Body of pancreas (tissue), 4 donors: ENCODE measurements around the gene PCGF3. TPM values are rescaled to one million over a fixed set of nuclear protein-coding genes. Genes with fewer than 3 reads are reported as not detected.

ENCODE experiments used
- ATAC-seq: fragments of 150-250 bp; one replicate; pipeline ENCODE4 v1.9.1; 2016
- DNase-seq, 4 donors: peaks; one replicate each; pipeline ENCODE4 v3.0.0-alpha.2; 2019
- H3K27ac ChIP-seq, 4 donors: fragments of 200-600 bp; sonication (generic); 1 replicate in 3 of 4; 2 replicates in 1 of 4; pipeline versions ENCODE4 v1.5.1 to v1.6.1; 2016 to 2019; ENCODE audit warnings: mild to moderate bottlenecking in 1 of 4, mixed read lengths in 1 of 4, moderate library complexity in 1 of 4
- H3K27me3 ChIP-seq, 2 donors: fragments of 200-600 bp; sonication (generic); one replicate each; pipeline ENCODE4 v1.6.0; 2016; ENCODE audit warnings: mild to moderate bottlenecking in 1 of 2
- H3K36me3 ChIP-seq, 2 donors: fragments of 200-600 bp; sonication (generic); replicated peaks in 1 of 2; 2 replicates each; pipeline ENCODE4 v1.5.1; 2016; ENCODE audit warnings: low read depth in 2 of 2; ENCODE audit not compliant: insufficient read depth in 1 of 2
- H3K4me1 ChIP-seq: fragments of 200-600 bp; sonication (generic); one replicate; pipeline ENCODE4 v1.6.0; 2016
- H3K4me3 ChIP-seq, 2 donors: fragments of 200-600 bp; sonication (generic); 1 replicate in 1 of 2; 2 replicates in 1 of 2; pipeline ENCODE4 v1.5.1; 2016 to 2019
- H3K9me3 ChIP-seq, 3 donors: fragments of 200-600 bp; sonication (generic); 1 replicate in 2 of 3; 2 replicates in 1 of 3; pipeline ENCODE4 v1.5.1; 2016
- CTCF ChIP-seq, 7 experiments: fragments of 450-650 bp in 4 of 7; fragments of 200-600 bp in 3 of 7; sonication (generic) in 3 of 7; IDR thresholded peaks; one replicate each; pipeline ENCODE4 v1.5.1; 2016 to 2019; ENCODE audit warnings: antibody characterized with exemption in 7 of 7
- POLR2A ChIP-seq, 3 donors: fragments of 450-650 bp; IDR thresholded peaks; one replicate each; pipeline ENCODE4 v1.6.1; 2016; ENCODE audit warnings: antibody characterized with exemption in 3 of 3, mild to moderate bottlenecking in 2 of 3
- WGBS, 2 donors: methylation state at CpG; one replicate each; pipeline ENCODE4 v1.1.5; 2017; 5-methylcytosine and 5-hydroxymethylcytosine counted together
- intact Hi-C: fragments of 100-400 bp; cut with DNase I; formaldehyde crosslinking; loops from one replicate; pipeline ENCODE4 v1.15.1; 2023
- total RNA-seq, 2 donors: library from RNA; depleted of rRNA; stranded (reverse); fragments of >200 nt; gene quantifications; one replicate each; pipeline ENCODE4 v1.1.0, GENCODE V29; 2016

PCGF3 gene
- total RNA-seq, 2 donors from 2014 or later = 16.8 to 31.1 TPM

GRCh38 chr4:732486-732885 lies 26.9 kb downstream of the PCGF3 start:
- Histone ChIP-seq H3K4me1 (no peaks in the 10 kb centered on the region), H3K27ac (no peak overlapping the region), H3K36me3 (peaks cover 10 to 21% of the 10 kb centered on the region in 2 donors), H3K4me3 (no peak overlapping the region), H3K27me3 (no peaks in the 10 kb centered on the region), H3K9me3 (no peaks in the 10 kb centered on the region)
- ATAC-seq (no peak), DNase-seq (no peak)
- intact Hi-C loops = no loop called here
- TF ChIP-seq CTCF (IDR thresholded peaks at IDR 0.05) (no peak), POLR2A (IDR thresholded peaks at IDR 0.05) (no peak)
- 89% methylated on average over 19 of the region's 20 CpGs; no CpG with 5 or more reads in 1 of the 2 donors for WGBS, 2 donors

GRCh38 chr4:732911-733630 lies 27.4 kb downstream of the PCGF3 start:
- ATAC-seq (no peak), DNase-seq (no peak)
- peaks cover 10 to 26% of the 10 kb centered on the region in 2 donors for H3K36me3 ChIP-seq
- H3K4me3 ChIP-seq = no peak overlapping the region
- H3K9me3 ChIP-seq = no peaks in the 10 kb centered on the region
- no peaks in the 10 kb centered on the region for H3K4me1 ChIP-seq
- intact Hi-C loops = no loop called here
- no peak overlapping the region for H3K27ac ChIP-seq
- TF ChIP-seq CTCF (IDR thresholded peaks at IDR 0.05) (no peak), POLR2A (IDR thresholded peaks at IDR 0.05) (no peak)
- no peaks in the 10 kb centered on the region for H3K27me3 ChIP-seq
- WGBS, 2 donors = 94 to 98% methylated on average over 8 to 31 of the region's 32 CpGs

GRCh38 chr4:733631-733980 lies 28.0 kb downstream of the PCGF3 start:
- H3K4me3 ChIP-seq = no peak overlapping the region
- no peaks in the 10 kb centered on the region for H3K9me3 ChIP-seq
- no peak for ATAC-seq
- no peaks in the 10 kb centered on the region for H3K27me3 ChIP-seq
- TF ChIP-seq CTCF (IDR thresholded peaks at IDR 0.05) (no peak), POLR2A (IDR thresholded peaks at IDR 0.05) (no peak)
- DNase-seq = no peak
- H3K4me1 ChIP-seq = no peaks in the 10 kb centered on the region
- peaks cover 10 to 27% of the 10 kb centered on the region in 2 donors for H3K36me3 ChIP-seq
- H3K27ac ChIP-seq = no peak overlapping the region
- intact Hi-C loops = no loop called here
- 92 to 95% methylated on average over 18 of the region's 18 CpGs for WGBS, 2 donors

GRCh38 chr4:734075-734474 lies 28.4 kb downstream of the PCGF3 start:
- ATAC-seq = no peak
- Histone ChIP-seq H3K27ac (no peak overlapping the region), H3K36me3 (peaks cover 10 to 27% of the 10 kb centered on the region in 2 donors), H3K4me3 (no peak overlapping the region), H3K9me3 (no peaks in the 10 kb centered on the region), H3K4me1 (no peaks in the 10 kb centered on the region), H3K27me3 (no peaks in the 10 kb centered on the region)
- WGBS, 2 donors = 91 to 96% methylated on average over 8 to 9 of the region's 9 CpGs
- TF ChIP-seq CTCF (IDR thresholded peaks at IDR 0.05) = no peak
- TF ChIP-seq POLR2A (IDR thresholded peaks at IDR 0.05) = no peak
- DNase-seq = no peak
- intact Hi-C loops = no loop called here

DNA sequence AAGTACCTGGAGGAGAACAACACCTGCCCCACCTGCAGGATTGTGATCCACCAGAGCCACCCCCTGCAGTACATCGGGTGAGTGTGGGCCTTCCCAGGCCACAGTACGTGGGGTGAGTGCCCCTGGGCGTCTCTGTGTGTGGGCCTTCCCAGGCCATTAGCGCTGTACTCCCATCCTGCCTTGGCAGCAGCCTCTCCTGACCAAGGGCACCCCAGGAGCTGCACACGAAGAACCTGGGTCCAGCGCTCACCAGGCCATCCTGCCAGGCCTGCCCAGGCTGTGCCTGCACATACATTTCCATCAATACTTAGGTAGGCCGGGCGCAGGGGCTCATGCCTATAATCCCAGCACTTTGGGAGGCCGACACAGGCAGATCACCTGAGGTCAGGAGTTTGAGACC lies 29.3 kb downstream of the PCGF3 start:
- Histone ChIP-seq H3K4me1 (no peaks in the 10 kb centered on the region), H3K9me3 (no peaks in the 10 kb centered on the region), H3K27me3 (no peaks in the 10 kb centered on the region), H3K27ac (no peak overlapping the region), H3K4me3 (no peak overlapping the region), H3K36me3 (peaks cover 10 to 32% of the 10 kb centered on the region in 2 donors)
- TF ChIP-seq POLR2A (IDR thresholded peaks at IDR 0.05) = no peak
- no peak for TF ChIP-seq CTCF (IDR thresholded peaks at IDR 0.05)
- 83 to 94% methylated on average over 1 to 9 of the region's 9 CpGs for WGBS, 2 donors
- intact Hi-C loops = no loop called here
- no peak for DNase-seq
- ATAC-seq = peak; percentile 21
